ENCODE measurements around the gene MED15. TPM values are rescaled to one million over a fixed set of nuclear protein-coding genes. Genes with fewer than 3 reads are reported as not detected.

The MED15 gene
- total RNA-seq, 2 experiments from 2014 or later = 94.7 to 108 TPM

- Mint-ChIP-seq H3K4me1 (ENCODE audit: low read depth) (peaks cover 39% of the 10 kb centered on the region), H3K9me3 (no peaks in the 10 kb centered on the region), H3K36me3 (ENCODE audit: low read depth) (peaks cover 49% of the 10 kb centered on the region), H3K27ac (no peak overlapping the region), H3K4me3 (no peak overlapping the region), H3K27me3 (ENCODE audit: low read depth) (no peaks in the 10 kb centered on the region)
- intact Hi-C loops (cut with micrococcal nuclease) = loop anchor here (5.0 kb wide), 1 partner anchor 157 kb away; no protein-coding TSS in a partner anchor
- DNase-seq = no peak
- CTCF ChIA-PET = interaction anchor here (1.3 kb wide), 1 partner anchor 10 kb away, joined by 8 read pairs; no protein-coding TSS in a partner anchor
Observed at GRCh38 chr22:20573833-20574615, 66.6 kb downstream of the MED15 start.

GRCh38 chr22:20574920-20575353 lies 67.5 kb downstream of the MED15 start:
- no peaks in the 10 kb centered on the region for H3K9me3 Mint-ChIP-seq
- peaks cover 47% of the 10 kb centered on the region for H3K36me3 Mint-ChIP-seq (ENCODE audit: low read depth)
- CTCF ChIA-PET = no interaction called here
- H3K27me3 Mint-ChIP-seq (ENCODE audit: low read depth) = no peaks in the 10 kb centered on the region
- no peak for DNase-seq
- peaks cover 36% of the 10 kb centered on the region for H3K4me1 Mint-ChIP-seq (ENCODE audit: low read depth)
- no peak overlapping the region for H3K4me3 Mint-ChIP-seq
- no peak overlapping the region for H3K27ac Mint-ChIP-seq
- intact Hi-C loops (cut with micrococcal nuclease) = loop anchor here (5.0 kb wide), 1 partner anchor 158 kb away; no protein-coding TSS in a partner anchor

GRCh38 chr22:20575724-20576444 lies 68.5 kb downstream of the MED15 start:
- H3K4me1 Mint-ChIP-seq (ENCODE audit: low read depth) = peaks cover 38% of the 10 kb centered on the region
- CTCF ChIA-PET = no interaction called here
- no peak for DNase-seq
- H3K9me3 Mint-ChIP-seq = no peaks in the 10 kb centered on the region
- peaks cover 41% of the 10 kb centered on the region for H3K36me3 Mint-ChIP-seq (ENCODE audit: low read depth)
- no peak overlapping the region for H3K4me3 Mint-ChIP-seq
- intact Hi-C loops (cut with micrococcal nuclease) = no loop called here
- no peak overlapping the region for H3K27ac Mint-ChIP-seq
- no peaks in the 10 kb centered on the region for H3K27me3 Mint-ChIP-seq (ENCODE audit: low read depth)

- Mint-ChIP-seq H3K36me3 (ENCODE audit: low read depth) (peaks cover 37% of the 10 kb centered on the region), H3K27ac (no peak overlapping the region), H3K27me3 (ENCODE audit: low read depth) (no peaks in the 10 kb centered on the region), H3K9me3 (no peaks in the 10 kb centered on the region), H3K4me1 (ENCODE audit: low read depth) (peaks cover 33% of the 10 kb centered on the region), H3K4me3 (no peak overlapping the region)
- intact Hi-C loops (cut with micrococcal nuclease) = no loop called here
- CTCF ChIA-PET = no interaction called here
- DNase-seq = no peak
Observed at GRCh38 chr22:20576445-20576816, 69.0 kb downstream of the MED15 start.

- H3K9me3 Mint-ChIP-seq = no peaks in the 10 kb centered on the region
Observed at GRCh38 chr22:20577045-20577444, 69.6 kb downstream of the MED15 start.

GRCh38 chr22:20577549-20577975 lies 70.2 kb downstream of the MED15 start:
- Mint-ChIP-seq H3K27me3 (ENCODE audit: low read depth) (no peaks in the 10 kb centered on the region), H3K27ac (no peak overlapping the region), H3K36me3 (ENCODE audit: low read depth) (peaks cover 27% of the 10 kb centered on the region), H3K9me3 (no peaks in the 10 kb centered on the region), H3K4me3 (no peak overlapping the region), H3K4me1 (ENCODE audit: low read depth) (peaks cover 28% of the 10 kb centered on the region)
- intact Hi-C loops (cut with micrococcal nuclease) = no loop called here
- CTCF ChIA-PET = no interaction called here
- DNase-seq = no peak

More at GRCh38 chr22:20577045-20577444, 69.6 kb downstream of the MED15 start:
- H3K4me3 Mint-ChIP-seq = no peak overlapping the region
- no peaks in the 10 kb centered on the region for H3K27me3 Mint-ChIP-seq (ENCODE audit: low read depth)
- intact Hi-C loops (cut with micrococcal nuclease) = no loop called here
- H3K27ac Mint-ChIP-seq = no peak overlapping the region
- peaks cover 32% of the 10 kb centered on the region for H3K36me3 Mint-ChIP-seq (ENCODE audit: low read depth)
- CTCF ChIA-PET = no interaction called here
- no peak for DNase-seq
- H3K4me1 Mint-ChIP-seq (ENCODE audit: low read depth) = peaks cover 28% of the 10 kb centered on the region

- H3K27me3 Mint-ChIP-seq (ENCODE audit: low read depth) = no peaks in the 10 kb centered on the region
- DNase-seq = no peak
- H3K4me3 Mint-ChIP-seq = no peak overlapping the region
- intact Hi-C loops (cut with micrococcal nuclease) = no loop called here
- H3K27ac Mint-ChIP-seq = no peak overlapping the region
- peaks cover 27% of the 10 kb centered on the region for H3K36me3 Mint-ChIP-seq (ENCODE audit: low read depth)
- no peaks in the 10 kb centered on the region for H3K9me3 Mint-ChIP-seq
- peaks cover 28% of the 10 kb centered on the region for H3K4me1 Mint-ChIP-seq (ENCODE audit: low read depth)
- CTCF ChIA-PET = no interaction called here
Observed at GRCh38 chr22:20578192-20578591, 70.8 kb downstream of the MED15 start.

- Mint-ChIP-seq H3K9me3 (no peaks in the 10 kb centered on the region), H3K4me3 (no peak overlapping the region), H3K36me3 (ENCODE audit: low read depth) (peaks cover 24% of the 10 kb centered on the region), H3K4me1 (ENCODE audit: low read depth) (peaks cover 28% of the 10 kb centered on the region), H3K27me3 (ENCODE audit: low read depth) (no peaks in the 10 kb centered on the region), H3K27ac (no peak overlapping the region)
- intact Hi-C loops (cut with micrococcal nuclease) = no loop called here
- no peak for DNase-seq
- CTCF ChIA-PET = interaction anchor here (1.2 kb wide), 1 partner anchor 164 kb away, joined by 3 read pairs; no protein-coding TSS in a partner anchor
Observed at GRCh38 chr22:20578707-20579106, 71.3 kb downstream of the MED15 start.

GRCh38 chr22:20579273-20580120 lies 72.1 kb downstream of the MED15 start:
- intact Hi-C loops (cut with micrococcal nuclease) = no loop called here
- Mint-ChIP-seq H3K27me3 (ENCODE audit: low read depth) (no peaks in the 10 kb centered on the region), H3K27ac (no peak overlapping the region), H3K36me3 (ENCODE audit: low read depth) (peaks cover 22% of the 10 kb centered on the region), H3K4me1 (ENCODE audit: low read depth) (peaks cover 28% of the 10 kb centered on the region), H3K9me3 (no peaks in the 10 kb centered on the region), H3K4me3 (no peak overlapping the region)
- DNase-seq = no peak
- CTCF ChIA-PET = interaction anchor here (1.0 to 1.9 kb wide), 4 partner anchors 8 to 163 kb away, joined by 3 to 6 read pairs (median 3); no protein-coding TSS in a partner anchor

GRCh38 chr22:20580179-20580578 lies 72.8 kb downstream of the MED15 start:
- intact Hi-C loops (cut with micrococcal nuclease) = no loop called here
- CTCF ChIA-PET = interaction anchor here (1.0 to 1.9 kb wide), 4 partner anchors 9 to 162 kb away, joined by 3 to 6 read pairs (median 3); no protein-coding TSS in a partner anchor
- no peaks in the 10 kb centered on the region for H3K9me3 Mint-ChIP-seq
- H3K36me3 Mint-ChIP-seq (ENCODE audit: low read depth) = peaks cover 18% of the 10 kb centered on the region
- H3K4me1 Mint-ChIP-seq (ENCODE audit: low read depth) = peaks cover 28% of the 10 kb centered on the region
- no peak overlapping the region for H3K4me3 Mint-ChIP-seq
- H3K27me3 Mint-ChIP-seq (ENCODE audit: low read depth) = no peaks in the 10 kb centered on the region
- no peak overlapping the region for H3K27ac Mint-ChIP-seq
- no peak for DNase-seq

GRCh38 chr22:20580611-20581502 lies 73.4 kb downstream of the MED15 start:
- peaks cover 26% of the 10 kb centered on the region for H3K4me1 Mint-ChIP-seq (ENCODE audit: low read depth)
- DNase-seq = no peak
- H3K27me3 Mint-ChIP-seq (ENCODE audit: low read depth) = no peaks in the 10 kb centered on the region
- no peak overlapping the region for H3K27ac Mint-ChIP-seq
- intact Hi-C loops (cut with micrococcal nuclease) = no loop called here
- H3K9me3 Mint-ChIP-seq = no peaks in the 10 kb centered on the region
- no peak overlapping the region for H3K4me3 Mint-ChIP-seq
- peaks cover 18% of the 10 kb centered on the region for H3K36me3 Mint-ChIP-seq (ENCODE audit: low read depth)
- CTCF ChIA-PET = interaction anchor here (1.2 to 1.9 kb wide), 2 partner anchors 9 to 16 kb away, joined by 3 to 6 read pairs; no protein-coding TSS in a partner anchor
